Measurements from ENCODE around the gene SOX13.
A peak's percentile ranks its signal among the peaks of the same experiment; 100 is the strongest.

SOX13 gene

DNA sequence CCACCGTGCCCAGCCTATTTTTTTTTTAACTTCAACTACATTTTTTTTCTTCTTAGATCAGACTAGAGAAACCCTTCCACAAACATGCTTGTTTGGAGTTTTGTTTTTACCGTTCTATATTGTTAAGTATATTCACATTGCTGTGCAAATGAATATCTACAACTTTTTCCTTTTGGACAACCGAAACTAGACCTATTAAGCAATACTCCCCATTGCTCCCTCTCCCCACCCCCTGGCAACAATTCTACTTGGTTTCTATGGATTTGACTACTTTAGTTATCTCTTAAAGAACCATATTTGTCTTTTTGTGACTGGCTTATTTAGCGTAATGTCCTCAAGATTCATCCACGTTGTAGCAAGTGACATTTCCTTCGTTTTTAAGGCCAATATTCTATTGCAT lies 59.8 kb downstream of the SOX13 start:
- DNase-seq (ENCODE audit: low read depth) = no peak

GRCh38 chr1:204134103-204134502 lies 61.2 kb downstream of the SOX13 start:
- no peak for DNase-seq (ENCODE audit: low read depth)

DNA sequence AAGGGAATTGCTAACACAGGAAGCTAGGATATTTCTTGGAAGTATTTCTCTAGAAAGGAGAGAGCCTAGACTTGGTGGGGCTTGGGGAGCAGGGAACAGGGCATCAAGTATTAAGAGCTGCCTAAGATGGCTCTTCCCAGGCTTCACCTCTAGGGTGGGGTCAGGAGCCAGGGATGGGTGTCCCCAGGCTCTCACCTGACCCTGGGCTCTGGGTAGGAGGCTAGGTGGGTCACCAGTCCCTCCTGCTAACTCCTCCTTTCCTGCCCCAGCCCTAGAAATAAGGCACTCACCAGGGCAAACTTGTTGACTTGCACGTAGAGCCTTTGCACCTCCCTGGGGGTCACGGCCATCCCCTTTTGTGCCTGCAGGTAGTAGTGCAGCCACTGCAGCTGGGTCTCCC lies 63.9 kb downstream of the SOX13 start:
- no peak for DNase-seq (ENCODE audit: low read depth)

GRCh38 chr1:204139088-204139487 lies 66.2 kb downstream of the SOX13 start:
- no peak for DNase-seq (ENCODE audit: low read depth)

DNA sequence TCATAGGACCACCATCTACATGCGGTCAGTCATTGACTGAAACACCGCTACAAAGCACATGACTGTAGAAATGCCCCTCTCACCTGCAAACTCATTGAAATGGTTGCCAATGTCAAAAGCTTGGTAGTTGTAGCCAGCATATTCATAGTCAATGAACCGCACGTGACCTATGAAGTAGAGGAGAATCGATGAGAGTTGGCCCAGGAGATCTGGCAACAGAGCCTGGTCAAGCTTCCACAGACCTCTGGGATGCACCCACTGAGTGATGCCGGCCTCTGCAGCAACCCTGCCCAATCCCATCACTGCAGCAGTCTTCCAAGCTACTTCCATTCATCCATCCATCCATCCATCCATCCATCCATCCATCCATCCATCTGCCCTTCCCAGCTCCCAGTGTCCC lies 67.0 kb downstream of the SOX13 start:
- DNase-seq (ENCODE audit: low read depth) = no peak

DNA sequence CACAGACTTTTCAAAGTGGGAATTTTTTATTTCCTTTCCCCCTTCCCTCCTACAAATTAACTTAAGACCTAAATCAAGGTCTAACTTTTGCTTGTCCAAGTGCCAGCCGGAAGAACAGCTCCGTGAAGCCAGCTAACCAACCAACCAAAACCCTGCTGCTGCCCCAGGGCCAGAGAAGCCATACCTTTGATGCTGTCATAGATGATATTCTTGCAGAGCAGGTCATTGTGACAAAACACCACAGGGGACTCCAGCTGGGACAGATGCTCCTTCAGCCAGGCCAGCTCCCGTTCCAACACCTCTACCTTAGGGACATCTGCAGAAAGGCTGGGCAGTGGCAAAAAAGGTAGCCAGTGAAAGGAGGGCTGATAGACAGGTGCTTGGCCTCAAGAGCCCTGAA lies 68.2 kb downstream of the SOX13 start:
- DNase-seq (ENCODE audit: low read depth) = no peak

DNA sequence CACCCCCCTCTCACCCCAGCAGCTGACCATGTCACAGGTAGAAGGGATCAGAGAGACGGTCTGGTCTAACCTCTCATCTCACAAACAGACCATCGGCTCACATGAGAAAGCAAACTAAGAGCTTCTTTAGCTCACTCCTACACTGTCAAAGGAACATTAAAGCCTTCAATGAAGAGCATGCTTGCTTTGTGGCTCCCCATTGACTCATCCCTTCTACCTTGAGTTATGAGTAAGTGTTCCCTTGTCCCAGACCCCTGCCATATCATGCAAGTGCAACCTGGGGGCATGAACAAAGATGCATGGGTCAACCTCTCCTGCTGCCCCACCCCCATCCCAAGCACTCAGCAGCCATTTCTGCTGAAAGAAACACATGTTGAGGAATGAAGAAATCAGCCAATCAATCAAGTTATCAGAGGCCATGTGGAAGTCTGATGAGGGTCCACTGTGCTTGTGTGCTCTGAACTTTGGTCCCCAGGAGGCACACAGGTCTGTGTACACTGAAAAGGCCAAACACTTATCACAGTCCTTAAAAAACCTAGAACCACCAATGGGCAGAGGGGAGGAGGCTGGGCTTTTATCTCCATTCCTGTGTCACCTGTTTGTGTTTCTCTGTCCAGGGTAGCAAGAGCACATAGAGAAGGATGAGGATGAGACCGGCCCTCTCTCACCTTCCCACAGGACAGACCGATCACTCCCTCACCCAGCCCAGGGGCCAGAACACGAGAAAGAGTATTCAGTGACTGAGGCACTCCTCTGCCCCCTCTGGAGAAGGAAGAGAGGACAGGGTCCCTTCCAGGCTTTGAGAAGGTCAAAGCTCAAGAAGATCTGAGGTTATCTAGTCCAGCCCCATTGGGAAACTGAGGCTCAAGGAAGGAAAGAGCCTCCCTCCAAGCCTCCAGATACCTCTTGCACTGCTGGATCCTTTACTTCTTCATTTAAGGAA lies 69.4 kb downstream of the SOX13 start:
- DNase-seq (ENCODE audit: low read depth) = no peak

DNA sequence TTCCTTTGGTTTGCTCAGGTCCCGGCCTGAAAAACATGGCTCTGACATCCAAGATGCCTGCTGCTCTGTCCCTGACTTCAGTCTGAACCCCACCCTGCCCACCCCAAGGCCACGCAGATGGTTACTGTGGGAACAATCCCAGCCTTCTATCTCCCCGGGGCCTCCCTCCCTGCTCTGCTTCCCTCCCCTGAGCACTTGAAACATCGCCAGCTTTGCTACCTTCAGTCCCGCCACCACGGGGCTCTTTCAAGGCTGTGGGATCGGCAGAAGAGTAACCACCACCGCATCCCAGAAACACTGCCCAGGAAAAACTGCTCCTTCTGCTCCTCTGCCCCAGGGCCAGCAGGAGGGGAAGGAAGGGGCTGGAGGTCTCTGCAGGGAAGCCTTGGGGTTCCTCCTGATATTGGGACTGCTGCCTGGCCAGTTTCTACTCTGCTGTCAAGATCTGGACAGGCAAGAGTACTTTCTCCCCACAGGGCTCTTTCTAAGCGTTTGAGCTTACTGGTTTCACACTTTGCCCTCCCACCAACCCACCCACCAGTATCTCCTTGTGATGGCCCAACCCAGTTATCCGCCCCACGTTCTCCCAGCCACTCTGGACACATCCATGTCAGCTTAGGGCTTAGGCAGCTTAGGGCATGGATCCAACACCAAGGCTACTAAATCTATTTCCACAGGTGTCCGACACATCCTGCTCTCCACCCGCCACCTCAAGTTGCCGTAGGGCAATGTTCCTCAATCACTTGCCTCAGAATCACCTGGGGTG lies 70.5 kb downstream of the SOX13 start:
- no peak for DNase-seq (ENCODE audit: low read depth)

DNA sequence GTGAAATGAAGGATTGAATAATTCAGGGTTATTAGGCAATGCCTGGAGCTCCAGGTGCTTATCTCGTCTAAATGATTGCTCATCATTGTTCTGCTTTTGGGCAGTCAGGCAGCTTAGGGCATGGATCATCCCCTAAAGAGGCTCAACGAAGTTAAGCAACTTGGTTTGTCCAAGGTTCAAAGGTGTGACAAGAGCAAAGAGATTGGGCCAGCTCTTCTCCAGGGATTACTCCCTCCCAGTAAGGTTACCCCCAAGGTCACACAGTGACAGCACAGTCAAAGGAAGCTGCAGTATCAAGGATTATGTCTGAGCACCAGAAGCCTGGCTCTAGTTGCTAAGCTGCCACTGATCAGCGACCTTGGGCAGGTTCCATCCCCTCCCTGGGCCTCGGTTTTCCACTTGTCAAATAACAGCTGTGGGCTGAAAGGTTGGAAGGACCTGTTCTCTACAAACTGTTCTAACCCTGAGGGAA lies 72.2 kb downstream of the SOX13 start:
- no peak for DNase-seq (ENCODE audit: low read depth)

- DNase-seq (ENCODE audit: low read depth) = no peak
These were observed 73.4 kb downstream of the SOX13 start for GRCh38 chr1:204146309-204146708.

DNA sequence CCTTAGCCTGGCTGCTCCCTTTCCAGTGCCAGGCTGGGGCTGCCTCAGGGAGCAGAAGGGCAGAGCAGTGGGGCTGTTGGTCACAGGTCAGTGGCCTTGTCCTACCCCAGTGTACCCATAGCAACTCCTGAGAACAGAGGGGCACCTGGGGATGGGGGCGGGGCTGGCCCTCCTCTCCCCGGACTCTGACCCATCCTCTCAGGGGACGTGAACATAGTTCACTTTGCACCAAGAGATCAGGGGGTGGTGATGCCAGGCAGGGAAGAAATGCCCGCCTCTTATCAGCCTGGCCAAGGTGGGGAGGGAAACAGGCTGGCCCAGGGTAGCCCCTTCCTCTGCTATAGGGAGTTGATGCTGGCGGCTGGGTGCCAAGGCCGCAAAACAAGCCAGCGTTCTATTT lies 74.0 kb downstream of the SOX13 start:
- DNase-seq (ENCODE audit: low read depth) = no peak

GRCh38 chr1:204147406-204148383 lies 74.8 kb downstream of the SOX13 start:
- DNase-seq (ENCODE audit: low read depth) = no peak

DNA sequence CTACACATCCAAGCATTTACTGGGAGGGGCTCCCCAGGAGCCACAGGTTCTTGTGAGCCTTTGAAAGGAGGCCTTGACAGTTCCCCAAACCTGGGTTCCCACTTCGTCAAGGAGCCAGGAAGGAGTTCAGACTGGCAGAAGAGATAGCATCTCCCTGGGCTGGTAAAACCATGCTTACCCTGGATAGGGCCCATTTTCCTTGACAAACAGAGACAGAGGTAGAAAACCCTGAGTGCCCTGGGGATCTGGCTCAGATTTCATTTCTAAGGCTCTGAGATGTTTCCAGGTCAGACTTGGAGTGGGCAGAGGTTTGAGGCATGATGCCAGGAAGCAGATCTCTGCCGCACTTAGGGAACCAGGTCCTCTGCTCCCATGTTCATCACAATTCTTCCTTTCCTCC lies 76.2 kb downstream of the SOX13 start:
- DNase-seq (ENCODE audit: low read depth) = no peak

GRCh38 chr1:204149635-204150565 lies 77.0 kb downstream of the SOX13 start:
- DNase-seq (ENCODE audit: low read depth) = no peak

DNA sequence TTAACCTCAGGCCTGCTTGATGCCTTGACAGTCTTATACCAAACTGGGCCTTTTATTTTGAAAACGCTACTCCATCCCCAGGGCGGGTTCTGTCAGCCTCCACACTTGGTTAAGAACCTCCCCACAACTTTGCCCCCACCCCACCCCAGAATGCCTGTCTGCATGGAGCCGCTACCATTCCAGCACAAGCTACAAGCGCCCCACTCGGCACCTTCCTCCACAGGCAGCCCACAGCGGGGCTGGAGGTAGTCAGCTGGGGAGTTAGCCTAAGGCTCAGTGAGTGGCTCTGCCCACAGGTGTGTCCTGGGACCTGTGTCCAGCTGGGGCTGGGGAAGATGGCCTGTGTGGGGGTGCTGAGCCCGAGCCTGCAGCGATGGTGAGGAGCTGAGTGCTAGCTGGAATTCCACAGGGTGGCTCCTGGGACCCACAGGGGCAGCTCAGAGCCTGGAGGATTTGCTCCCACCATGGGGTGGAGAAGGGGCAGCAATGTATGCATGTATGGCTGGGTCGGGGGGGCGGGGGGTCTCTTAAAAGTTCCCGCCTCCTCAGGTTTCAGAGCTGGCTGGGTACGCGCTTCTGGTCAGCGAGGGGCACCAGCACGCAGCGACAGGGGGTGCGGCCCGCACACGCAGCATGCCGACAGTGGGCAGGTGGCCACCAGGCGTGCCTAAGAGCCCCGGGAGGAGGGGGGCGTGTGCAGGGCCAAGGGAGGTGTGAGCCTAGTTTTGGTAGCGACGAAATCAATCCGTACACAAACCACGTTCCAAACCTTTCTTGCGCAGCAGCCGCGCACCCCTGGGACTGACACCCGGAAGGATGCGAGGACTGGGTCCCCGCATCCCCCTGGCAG lies 78.0 kb downstream of the SOX13 start:
- no peak for DNase-seq (ENCODE audit: low read depth)

GRCh38 chr1:204151552-204152309 lies 78.8 kb downstream of the SOX13 start, which contains the start of gene ETNK2:
ETNK2 (minus strand) TSS chr1:204152044; CDS start chr1:204151852, 192 bp downstream.
- DNase-seq (ENCODE audit: low read depth) = peak; percentile 55

GRCh38 chr1:204152310-204153044 lies 79.6 kb downstream of the SOX13 start:
- DNase-seq (ENCODE audit: low read depth) = no peak

DNA sequence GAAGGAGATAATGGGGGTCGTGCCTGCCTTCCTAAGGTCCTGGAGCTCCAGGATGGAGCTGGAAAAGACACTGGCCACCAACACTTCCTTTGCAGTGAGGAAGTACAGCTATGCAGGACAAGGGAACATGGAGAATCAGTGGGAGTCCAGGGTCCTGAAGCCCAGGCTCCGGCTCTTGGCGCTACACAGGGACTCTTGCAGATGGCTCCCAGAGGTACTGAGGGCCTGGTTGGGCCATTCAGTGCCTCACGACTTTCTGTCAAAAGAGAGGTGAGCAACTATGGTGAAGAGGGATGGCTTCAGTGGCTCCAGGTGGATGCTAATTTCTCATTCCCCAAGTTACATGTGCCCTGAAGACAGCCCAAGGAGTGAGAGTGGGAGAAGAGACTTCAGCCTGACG lies 80.8 kb downstream of the SOX13 start:
- DNase-seq (ENCODE audit: low read depth) = no peak
